Neural progenitor cell (in vitro differentiated cells): ENCODE measurements around the gene C6orf62. TPM values are rescaled to one million over a fixed set of nuclear protein-coding genes. Genes with fewer than 3 reads are reported as not detected.
"Not testable (repeated sequence)": the region's sequence is repeated elsewhere in the genome, so short reads cannot be mapped to it uniquely, and the experiment has no call there.

Experiments
- DNase-seq: peaks from one replicate; pipeline ENCODE4 v3.0.0-alpha.2; 2016; ENCODE audit warnings: low spot score
- H2AFZ ChIP-seq: fragments of 200-600 bp; sonication (generic); replicated peaks from 2 replicates; pipeline ENCODE4 v1.6.1; 2016; ENCODE audit warnings: antibody characterized with exemption
- H3F3A ChIP-seq: fragments of 200-600 bp; sonication (generic); 2 replicates; pipeline ENCODE4 v1.6.1; 2016; ENCODE audit warnings: antibody characterized with exemption, low read depth
- H3K27ac ChIP-seq: fragments of 200-600 bp; sonication (generic); 2 replicates; pipeline ENCODE4 v1.5.1; 2016; ENCODE audit warnings: mild to moderate bottlenecking
- H3K27me3 ChIP-seq: fragments of 200-600 bp; sonication (generic); 2 replicates; pipeline ENCODE4 v1.6.1; 2016; ENCODE audit warnings: mild to moderate bottlenecking, moderate library complexity
- H3K36me3 ChIP-seq: fragments of 200-600 bp; sonication (generic); 2 replicates; pipeline ENCODE4 v1.5.1; 2016
- H3K4me1 ChIP-seq: fragments of 200-600 bp; sonication (generic); 2 replicates; pipeline ENCODE4 v1.6.1; 2016; ENCODE audit warnings: mixed run types
- H3K4me2 ChIP-seq: fragments of 200-600 bp; sonication (generic); 2 replicates; pipeline ENCODE4 v1.6.1; 2016
- H3K4me3 ChIP-seq: fragments of 200-600 bp; sonication (generic); 2 replicates; pipeline ENCODE4 v1.5.1; 2016
- H3K79me2 ChIP-seq: fragments of 200-600 bp; sonication (generic); 2 replicates; pipeline ENCODE4 v1.6.1; 2016; ENCODE audit warnings: low read depth
- H3K9ac ChIP-seq: fragments of 200-600 bp; sonication (generic); 2 replicates; pipeline ENCODE4 v1.6.1; 2016
- H3K9me3 ChIP-seq: fragments of 200-600 bp; sonication (generic); 2 replicates; pipeline ENCODE4 v1.5.1; 2016; ENCODE audit warnings: low read depth
- H4K20me1 ChIP-seq: fragments of 200-600 bp; sonication (generic); 2 replicates; pipeline ENCODE4 v1.6.1; 2016; ENCODE audit warnings: low read depth
- H3K27ac Mint-ChIP-seq: 3 replicates; pipeline ENCODE4 v1.8.0; 2021; ENCODE audit warnings: mixed read lengths
- H3K27me3 Mint-ChIP-seq: 2 replicates; pipeline ENCODE4 v1.8.0; 2022; ENCODE audit warnings: low read depth, mild to moderate bottlenecking, inconsistent platforms, moderate library complexity, mixed read lengths; ENCODE audit not compliant: insufficient read depth
- H3K36me3 Mint-ChIP-seq: 3 replicates; pipeline ENCODE4 v1.8.0; 2021; ENCODE audit warnings: mixed read lengths
- H3K4me1 Mint-ChIP-seq: 3 replicates; pipeline ENCODE4 v1.8.0; 2021; ENCODE audit warnings: mixed read lengths
- H3K4me3 Mint-ChIP-seq: 3 replicates; pipeline ENCODE4 v1.8.0; 2021; ENCODE audit warnings: mild to moderate bottlenecking, moderate library complexity, mixed read lengths
- H3K9me3 Mint-ChIP-seq: 3 replicates; pipeline ENCODE4 v1.8.0; 2020; ENCODE audit warnings: mixed read lengths
- CTCF ChIP-seq: fragments of 200-600 bp; sonication (generic); IDR thresholded peaks from 2 replicates; pipeline ENCODE4 v1.5.1; 2017; ENCODE audit warnings: antibody characterized with exemption, mild to moderate bottlenecking
- EZH2 ChIP-seq: fragments of 200-600 bp; sonication (generic); IDR thresholded peaks from 2 replicates; pipeline ENCODE4 v1.6.1; 2017; ENCODE audit warnings: antibody characterized with exemption, mild to moderate bottlenecking, moderate library complexity
- EZH2phosphoT487 ChIP-seq: fragments of 200-600 bp; sonication (generic); IDR thresholded peaks from 2 replicates; pipeline ENCODE4 v1.6.1; 2017; ENCODE audit warnings: antibody characterized with exemption
- total RNA-seq: library from RNA; depleted of rRNA; stranded (reverse); fragments of >200 nt; gene quantifications from 2 replicates; pipeline ENCODE4 v1.2.3, GENCODE V29; 2015; ENCODE audit warnings: low replicate concordance

The C6orf62 gene
- total RNA-seq, 1 donor from 2014 or later, result 82.3 TPM

- no peak overlapping the region for H3K27ac ChIP-seq
- H3K9me3 ChIP-seq, result no peaks in the 10 kb centered on the region
- H3K4me1 ChIP-seq, result peaks cover 9% of the 10 kb centered on the region
- H3K4me1 Mint-ChIP-seq, result peaks cover 4% of the 10 kb centered on the region
- H3K4me2 ChIP-seq, result no peak overlapping the region
- H3K4me3 Mint-ChIP-seq, result no peak overlapping the region
- H3K36me3 Mint-ChIP-seq, result no peaks in the 10 kb centered on the region
- H3F3A ChIP-seq, result peaks cover 10% of the 10 kb centered on the region
- no peak overlapping the region for H3K4me3 ChIP-seq
- no peaks in the 10 kb centered on the region for H4K20me1 ChIP-seq
- H3K9me3 Mint-ChIP-seq, result peaks cover 2% of the 10 kb centered on the region
- DNase-seq, result no peak
- peaks cover 4% of the 10 kb centered on the region for H3K27me3 Mint-ChIP-seq
- H3K9ac ChIP-seq, result no peak overlapping the region
- H3K27me3 ChIP-seq, result no peaks in the 10 kb centered on the region
- H3K27ac Mint-ChIP-seq, result no peak overlapping the region
- TF ChIP-seq EZH2, result no peak
- TF ChIP-seq CTCF, result no peak
- TF ChIP-seq EZH2phosphoT487, result no peak
- H3K36me3 ChIP-seq, result no peaks in the 10 kb centered on the region
- H3K79me2 ChIP-seq, result no peaks in the 10 kb centered on the region
- H2AFZ ChIP-seq, result no peak overlapping the region
These were observed 34.6 kb upstream of the C6orf62 start for GRCh38 chr6:24753545-24753944.

- H2AFZ ChIP-seq, result no peak overlapping the region
- Mint-ChIP-seq H3K4me1 (peaks cover 4% of the 10 kb centered on the region), H3K4me3 (no peak overlapping the region), H3K36me3 (no peaks in the 10 kb centered on the region), H3K27ac (no peak overlapping the region), H3K9me3 (peaks cover 2% of the 10 kb centered on the region), H3K27me3 (peaks cover 4% of the 10 kb centered on the region)
- no peaks in the 10 kb centered on the region for H4K20me1 ChIP-seq
- peaks cover 10% of the 10 kb centered on the region for H3F3A ChIP-seq
- TF ChIP-seq EZH2phosphoT487, result no peak
- no peak for TF ChIP-seq EZH2
- TF ChIP-seq CTCF, result no peak
- H3K79me2 ChIP-seq, result no peaks in the 10 kb centered on the region
- no peaks in the 10 kb centered on the region for H3K36me3 ChIP-seq
- no peak overlapping the region for H3K27ac ChIP-seq
- no peak overlapping the region for H3K9ac ChIP-seq
- H3K4me2 ChIP-seq, result no peak overlapping the region
- no peak overlapping the region for H3K4me3 ChIP-seq
- DNase-seq, result no peak
- H3K27me3 ChIP-seq, result no peaks in the 10 kb centered on the region
- no peaks in the 10 kb centered on the region for H3K9me3 ChIP-seq
- peaks cover 9% of the 10 kb centered on the region for H3K4me1 ChIP-seq
These were observed 34.1 kb upstream of the C6orf62 start for GRCh38 chr6:24752917-24753492.

- no peak for DNase-seq
- Histone ChIP-seq H2AFZ (no peak overlapping the region), H3K79me2 (no peaks in the 10 kb centered on the region), H3K27ac (no peak overlapping the region), H3K9me3 (no peaks in the 10 kb centered on the region), H4K20me1 (no peaks in the 10 kb centered on the region), H3F3A (peaks cover 6% of the 10 kb centered on the region), H3K4me2 (no peak overlapping the region), H3K4me3 (no peak overlapping the region), H3K9ac (no peak overlapping the region), H3K4me1 (peaks cover 6% of the 10 kb centered on the region), H3K27me3 (no peaks in the 10 kb centered on the region), H3K36me3 (no peaks in the 10 kb centered on the region)
- no peak for TF ChIP-seq CTCF
- no peak for TF ChIP-seq EZH2
- TF ChIP-seq EZH2phosphoT487, result no peak
- peaks cover 2% of the 10 kb centered on the region for H3K4me1 Mint-ChIP-seq
- peaks cover 2% of the 10 kb centered on the region for H3K9me3 Mint-ChIP-seq
- peaks cover 4% of the 10 kb centered on the region for H3K27me3 Mint-ChIP-seq
- no peak overlapping the region for H3K4me3 Mint-ChIP-seq
- no peak overlapping the region for H3K27ac Mint-ChIP-seq
- no peaks in the 10 kb centered on the region for H3K36me3 Mint-ChIP-seq
These were observed 33.5 kb upstream of the C6orf62 start for GRCh38 chr6:24752503-24752902.

DNA sequence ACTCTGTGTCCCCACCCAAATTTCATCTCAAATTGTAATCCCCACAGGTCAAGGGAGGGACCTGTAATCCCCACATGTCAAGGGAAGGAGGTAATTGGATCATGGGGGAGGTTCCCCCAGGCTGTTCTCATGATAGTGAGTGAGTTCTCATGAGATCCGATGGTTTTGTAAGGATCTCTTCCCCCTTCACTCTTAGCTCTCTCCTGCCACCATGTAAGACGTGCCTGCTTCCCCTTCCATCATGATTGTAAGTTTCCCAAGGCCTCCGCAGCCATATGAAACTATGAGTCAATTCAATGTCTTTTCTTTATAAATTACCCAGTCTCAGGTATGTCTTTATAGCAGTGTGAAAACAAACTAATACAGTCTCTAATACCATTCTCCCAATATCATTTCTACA lies 31.9 kb upstream of the C6orf62 start:
- H3K36me3 ChIP-seq, H3K27me3 Mint-ChIP-seq, H3K27ac Mint-ChIP-seq, H3K4me3 ChIP-seq, H3K4me1 Mint-ChIP-seq, H3K27me3 ChIP-seq, H3K9ac ChIP-seq, DNase-seq, H3K9me3 ChIP-seq, H3F3A ChIP-seq, H3K79me2 ChIP-seq, H2AFZ ChIP-seq, H4K20me1 ChIP-seq, H3K4me2 ChIP-seq, H3K9me3 Mint-ChIP-seq, H3K4me1 ChIP-seq, H3K4me3 Mint-ChIP-seq, H3K36me3 Mint-ChIP-seq, H3K27ac ChIP-seq: not testable (repeated sequence)
